Hepatocyte (in vitro differentiated cells): ENCODE measurements around the gene NME3.

ENCODE experiments used
- CTCF ChIP-seq: fragments of 200-600 bp; sonication (generic); IDR thresholded peaks from 2 replicates; pipeline ENCODE4 v1.5.1; 2016; ENCODE audit warnings: antibody characterized with exemption, mild to moderate bottlenecking; ENCODE audit not compliant: poor library complexity
- EZH2 ChIP-seq: fragments of 200-600 bp; sonication (generic); IDR thresholded peaks from 2 replicates; pipeline ENCODE4 v1.6.1; 2016; ENCODE audit warnings: antibody characterized with exemption, mild to moderate bottlenecking, borderline replicate concordance

- no peak for TF ChIP-seq CTCF
- TF ChIP-seq EZH2, result no peak
Measured at GRCh38 chr16:1778200-1779179, 7.1 kb upstream of the NME3 start.
